Measurements from ENCODE around the gene LBR.

DNA sequence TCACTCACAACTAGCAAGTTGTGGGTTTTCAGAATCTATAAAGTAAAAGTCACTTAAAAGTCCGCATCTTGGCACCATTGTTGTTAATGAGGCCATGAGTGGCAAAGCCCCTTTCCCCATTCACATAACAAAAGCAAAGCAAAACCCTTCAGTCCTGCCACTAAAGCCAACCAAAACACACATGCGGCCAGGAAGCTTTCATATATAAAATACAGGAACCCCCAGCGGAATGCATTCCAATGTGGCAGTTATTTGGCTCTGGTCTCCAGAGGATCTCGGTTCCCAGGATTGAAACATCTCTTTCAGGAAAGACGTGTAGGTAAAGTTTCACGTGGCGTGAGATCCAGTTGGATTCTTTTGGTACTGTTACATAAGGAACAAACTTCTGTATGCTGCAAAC lies 2.5 kb upstream of the LBR start:
- TF ChIP-seq, protein P1, sequence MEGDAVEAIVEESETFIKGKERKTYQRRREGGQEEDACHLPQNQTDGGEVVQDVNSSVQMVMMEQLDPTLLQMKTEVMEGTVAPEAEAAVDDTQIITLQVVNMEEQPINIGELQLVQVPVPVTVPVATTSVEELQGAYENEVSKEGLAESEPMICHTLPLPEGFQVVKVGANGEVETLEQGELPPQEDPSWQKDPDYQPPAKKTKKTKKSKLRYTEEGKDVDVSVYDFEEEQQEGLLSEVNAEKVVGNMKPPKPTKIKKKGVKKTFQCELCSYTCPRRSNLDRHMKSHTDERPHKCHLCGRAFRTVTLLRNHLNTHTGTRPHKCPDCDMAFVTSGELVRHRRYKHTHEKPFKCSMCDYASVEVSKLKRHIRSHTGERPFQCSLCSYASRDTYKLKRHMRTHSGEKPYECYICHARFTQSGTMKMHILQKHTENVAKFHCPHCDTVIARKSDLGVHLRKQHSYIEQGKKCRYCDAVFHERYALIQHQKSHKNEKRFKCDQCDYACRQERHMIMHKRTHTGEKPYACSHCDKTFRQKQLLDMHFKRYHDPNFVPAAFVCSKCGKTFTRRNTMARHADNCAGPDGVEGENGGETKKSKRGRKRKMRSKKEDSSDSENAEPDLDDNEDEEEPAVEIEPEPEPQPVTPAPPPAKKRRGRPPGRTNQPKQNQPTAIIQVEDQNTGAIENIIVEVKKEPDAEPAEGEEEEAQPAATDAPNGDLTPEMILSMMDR (optimal IDR thresholded peaks at IDR 0.05 in 1 of 3, IDR thresholded peaks at IDR 0.05 in 1 of 3, conservative IDR thresholded peaks at IDR 0.05 in 1 of 3; ENCODE audit: extremely low read depth in 1 of 3, insufficient read depth in 2 of 3, low read length in 3 of 3), result no peak
- TF ChIP-seq EZH2 (IDR thresholded peaks at IDR 0.05; ENCODE audit: low read length), result no peak
